ENCODE data around the gene ANKRD13D. TPM values are rescaled to one million over a fixed set of nuclear protein-coding genes. Genes with fewer than 3 reads are reported as not detected.
"Not testable (repeated sequence)": the region's sequence is repeated elsewhere in the genome, so short reads cannot be mapped to it uniquely, and the experiment has no call there.

Gene ANKRD13D
- total RNA-seq, 1 donor: 34.4 TPM

GRCh38 chr11:67260406-67260805 is 28.7 kb upstream of the ANKRD13D start:
- Histone ChIP-seq H3K9me3 (ENCODE audit: low read depth, low read length) (no peaks in the 10 kb centered on the region), H3K36me3 (ENCODE audit: insufficient read depth, low read length) (peaks cover 23% of the 10 kb centered on the region), H3K79me2 (ENCODE audit: insufficient read depth, low read length) (no peaks in the 10 kb centered on the region), H3K4me3 (ENCODE audit: insufficient read depth, low read length) (no peak overlapping the region), H2AFZ (ENCODE audit: low read length) (no peak overlapping the region), H3K4me2 (ENCODE audit: insufficient read depth, low read length) (no peak overlapping the region), H3K27ac (ENCODE audit: low read depth, low read length) (no peak overlapping the region), H4K20me1 (ENCODE audit: insufficient read depth, low read length) (peaks cover 11% of the 10 kb centered on the region), H3K4me1 (ENCODE audit: insufficient read depth, low read length) (peaks cover 18% of the 10 kb centered on the region), H3K27me3 (ENCODE audit: insufficient read depth, low read length) (no peaks in the 10 kb centered on the region)
- no peak for TF ChIP-seq CTCF (IDR thresholded peaks at IDR 0.05; ENCODE audit: extremely low read depth, low read depth, low read length)
- peak; percentile 68 for DNase-seq (ENCODE audit: insufficient read length, low spot score, missing footprints)

DNA sequence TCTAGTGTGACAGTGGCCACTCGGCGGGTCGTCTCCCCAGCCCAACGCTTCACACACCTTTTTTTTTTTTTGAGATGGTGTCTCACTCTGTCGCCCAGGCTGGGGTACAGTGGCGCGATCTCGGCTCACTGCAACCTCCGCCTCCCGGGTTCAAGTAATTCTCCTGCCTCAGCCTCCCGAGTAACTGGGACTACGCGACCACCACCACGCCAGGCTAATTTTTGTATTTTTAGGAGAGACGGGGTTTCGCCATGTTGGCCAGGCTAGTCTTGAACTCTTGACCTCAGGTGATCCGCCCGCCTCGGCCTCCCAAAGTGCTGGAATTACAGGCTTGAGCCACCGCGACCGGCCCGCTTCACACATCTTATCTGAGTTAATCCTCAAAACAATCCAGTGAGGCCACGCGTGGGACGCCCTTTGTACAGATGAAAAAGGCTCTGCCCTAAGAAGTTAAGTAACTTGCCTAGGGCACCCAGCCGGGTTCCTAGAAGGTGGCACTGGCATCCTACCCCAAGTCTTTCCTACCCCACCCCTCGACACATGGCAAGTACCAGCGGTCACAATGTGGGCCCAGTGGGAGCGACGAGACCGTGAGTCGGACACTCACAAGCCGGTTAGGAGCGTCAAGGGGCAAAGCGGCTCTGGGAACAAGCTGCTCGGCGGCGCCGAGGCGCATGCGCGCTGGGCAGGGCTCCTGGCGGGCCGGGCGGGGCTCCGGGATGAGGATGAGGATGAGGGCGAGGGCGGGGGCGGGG is 28.0 kb upstream of the ANKRD13D start:
- Histone ChIP-seq H3K4me3 (ENCODE audit: insufficient read depth, low read length) (peak overlapping the region; percentile 70), H3K36me3 (ENCODE audit: insufficient read depth, low read length) (peaks cover 17% of the 10 kb centered on the region), H2AFZ (ENCODE audit: low read length) (peak overlapping the region; percentile 74), H3K4me1 (ENCODE audit: insufficient read depth, low read length) (peaks cover 22% of the 10 kb centered on the region), H3K4me2 (ENCODE audit: insufficient read depth, low read length) (peak overlapping the region; percentile 94)
- H3K27ac ChIP-seq (ENCODE audit: low read depth, low read length); H3K9me3 ChIP-seq (ENCODE audit: low read depth, low read length); H3K27me3 ChIP-seq (ENCODE audit: insufficient read depth, low read length); H3K79me2 ChIP-seq (ENCODE audit: insufficient read depth, low read length); H4K20me1 ChIP-seq (ENCODE audit: insufficient read depth, low read length): not testable (repeated sequence)
- DNase-seq (ENCODE audit: insufficient read length, low spot score, missing footprints): peak; percentile 95

GRCh38 chr11:67261640-67261945 is 27.5 kb upstream of the ANKRD13D start:
- no peak overlapping the region for H3K27ac ChIP-seq (ENCODE audit: low read depth, low read length)
- no peak for TF ChIP-seq CTCF (IDR thresholded peaks at IDR 0.05; ENCODE audit: extremely low read depth, low read depth, low read length)
- peak overlapping the region; percentile 46 for H2AFZ ChIP-seq (ENCODE audit: low read length)
- H3K4me2 ChIP-seq (ENCODE audit: insufficient read depth, low read length): peak overlapping the region; percentile 94
- peaks cover 22% of the 10 kb centered on the region for H3K4me1 ChIP-seq (ENCODE audit: insufficient read depth, low read length)
- H3K36me3 ChIP-seq (ENCODE audit: insufficient read depth, low read length): peaks cover 12% of the 10 kb centered on the region
- no peaks in the 10 kb centered on the region for H3K27me3 ChIP-seq (ENCODE audit: insufficient read depth, low read length)
- H3K79me2 ChIP-seq (ENCODE audit: insufficient read depth, low read length): peaks cover 5% of the 10 kb centered on the region
- H4K20me1 ChIP-seq (ENCODE audit: insufficient read depth, low read length): peaks cover 7% of the 10 kb centered on the region
- no peaks in the 10 kb centered on the region for H3K9me3 ChIP-seq (ENCODE audit: low read depth, low read length)
- no peak for DNase-seq (ENCODE audit: insufficient read length, low spot score, missing footprints)
- peak overlapping the region; percentile 70 for H3K4me3 ChIP-seq (ENCODE audit: insufficient read depth, low read length)

DNA sequence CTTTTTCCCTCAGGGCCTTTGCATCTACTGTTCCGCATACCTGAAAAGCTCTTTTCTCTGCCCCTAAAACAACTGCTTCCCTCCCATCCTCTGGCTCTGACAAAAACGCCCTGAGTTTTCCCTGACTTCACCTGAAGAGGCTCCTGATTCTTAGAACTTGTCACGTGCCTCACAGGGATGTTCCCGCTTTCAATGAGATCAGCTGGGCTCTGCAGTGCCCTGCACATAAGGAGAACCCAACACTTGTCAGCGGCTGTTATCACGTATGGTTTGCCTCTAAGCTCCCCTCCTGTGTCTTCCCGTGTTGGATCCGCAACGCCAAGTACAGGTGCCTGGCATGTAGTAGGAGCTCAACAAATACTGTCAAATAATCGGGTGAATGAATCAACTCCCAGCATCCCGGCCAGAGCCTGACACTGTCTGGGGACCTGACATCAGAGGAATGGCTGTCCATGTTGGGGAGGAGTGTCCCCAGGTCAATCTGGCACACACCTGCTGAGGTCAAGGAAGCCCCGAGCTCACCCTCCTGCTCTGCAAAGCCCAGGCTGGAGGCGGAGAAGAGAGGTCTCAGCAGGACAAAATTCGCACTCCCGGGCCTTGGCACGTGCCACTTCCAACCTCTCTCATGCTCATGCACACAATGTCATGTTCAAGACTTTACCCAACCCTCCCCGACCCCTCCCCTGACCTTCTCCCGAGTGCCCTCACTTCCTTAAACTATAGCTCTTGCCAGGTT is 27.0 kb upstream of the ANKRD13D start:
- Histone ChIP-seq H3K27me3 (ENCODE audit: insufficient read depth, low read length) (no peaks in the 10 kb centered on the region), H3K4me2 (ENCODE audit: insufficient read depth, low read length) (no peak overlapping the region), H3K9me3 (ENCODE audit: low read depth, low read length) (no peaks in the 10 kb centered on the region), H4K20me1 (ENCODE audit: insufficient read depth, low read length) (peaks cover 7% of the 10 kb centered on the region), H3K4me1 (ENCODE audit: insufficient read depth, low read length) (peaks cover 23% of the 10 kb centered on the region), H3K79me2 (ENCODE audit: insufficient read depth, low read length) (peaks cover 10% of the 10 kb centered on the region), H3K36me3 (ENCODE audit: insufficient read depth, low read length) (peaks cover 7% of the 10 kb centered on the region), H3K4me3 (ENCODE audit: insufficient read depth, low read length) (no peak overlapping the region), H3K27ac (ENCODE audit: low read depth, low read length) (no peak overlapping the region), H2AFZ (ENCODE audit: low read length) (no peak overlapping the region)
- no peak for TF ChIP-seq CTCF (IDR thresholded peaks at IDR 0.05; ENCODE audit: extremely low read depth, low read depth, low read length)
- peak; percentile 91 for DNase-seq (ENCODE audit: insufficient read length, low spot score, missing footprints)

Measured in osteoblast (primary cell).